ENCODE results near the gene RC3H2.

DNA sequence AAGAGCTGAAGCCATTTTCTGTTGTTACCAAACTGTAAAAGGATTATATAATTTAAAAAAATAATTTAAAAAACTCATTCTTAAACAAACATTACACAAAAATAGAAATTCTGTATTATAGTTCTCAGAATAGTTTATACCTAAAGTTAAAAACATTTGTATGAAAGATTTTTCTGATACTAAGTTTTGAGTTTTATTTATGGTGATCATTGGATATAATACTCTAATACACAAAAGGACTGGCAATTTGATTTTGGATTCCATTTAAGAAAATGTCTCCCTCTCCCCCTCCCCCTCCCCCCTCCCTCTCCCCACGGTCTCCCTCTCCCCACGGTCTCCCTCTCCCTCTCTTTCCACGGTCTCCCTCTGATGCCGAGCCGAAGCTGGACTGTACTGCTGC lies 39.1 kb downstream of the RC3H2 start:
- no peak for TF ChIP-seq POLR2A (IDR thresholded peaks at IDR 0.05; ENCODE audit: low read depth, low read length)
- no peak for TF ChIP-seq POLR2AphosphoS5 (IDR thresholded peaks at IDR 0.05; ENCODE audit: low read depth, low read length)
